Measurements from ENCODE around the gene TMEM53.

The TMEM53 gene

GRCh38 chr1:44645476-44646244 is 28.6 kb downstream of the TMEM53 start:
- DNase-seq = no peak

DNA sequence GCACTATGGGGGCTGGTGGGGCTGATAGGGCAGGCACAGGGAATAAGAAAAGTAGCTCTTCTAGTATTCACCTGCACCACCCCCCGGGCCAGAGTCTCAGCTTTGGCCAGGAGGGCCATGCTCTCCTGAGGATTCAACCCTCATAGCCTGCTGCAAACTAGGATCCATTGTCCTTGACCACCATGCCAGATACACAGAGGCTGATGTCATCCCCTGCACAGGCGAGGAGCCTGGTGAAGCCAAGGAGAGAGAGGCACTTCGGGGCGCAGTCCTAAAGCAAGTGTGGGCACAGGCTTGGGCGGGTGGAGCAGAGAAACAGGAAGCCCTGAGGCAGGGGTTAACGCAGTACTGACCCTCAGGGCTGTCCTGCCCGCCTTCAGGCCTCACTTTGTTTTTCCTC is 29.5 kb downstream of the TMEM53 start:
- DNase-seq = no peak

DNA sequence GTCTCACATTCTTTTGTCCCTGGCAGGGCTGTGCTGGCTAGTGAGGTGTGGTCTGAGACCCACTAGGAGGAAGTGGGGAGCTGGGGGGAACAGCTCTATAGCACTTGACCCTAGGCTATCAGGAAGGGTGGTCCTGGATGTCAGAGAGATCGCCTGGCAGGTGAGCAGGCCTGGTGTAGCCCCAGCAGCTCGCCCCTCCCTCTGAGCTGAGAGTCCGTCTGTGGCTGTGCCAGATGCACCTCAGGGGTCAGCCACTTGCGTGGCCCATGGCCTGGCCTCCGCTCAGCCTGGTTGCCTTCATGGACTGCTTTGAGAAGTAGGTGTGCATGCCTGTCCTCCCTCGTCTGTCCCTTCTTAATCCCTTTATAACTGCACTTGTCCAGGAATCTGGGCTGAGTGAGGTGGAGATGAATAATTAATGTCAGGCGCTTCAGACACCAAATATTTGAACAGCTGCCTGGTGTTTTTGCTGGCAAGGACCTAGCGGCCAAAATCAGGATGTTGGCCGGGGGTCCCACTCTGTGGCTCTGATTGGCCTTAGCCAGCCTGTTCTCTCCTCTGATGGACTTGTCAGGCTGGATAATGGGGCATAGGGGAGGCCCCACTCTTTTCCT is 30.5 kb downstream of the TMEM53 start:
- no peak for DNase-seq

DNA sequence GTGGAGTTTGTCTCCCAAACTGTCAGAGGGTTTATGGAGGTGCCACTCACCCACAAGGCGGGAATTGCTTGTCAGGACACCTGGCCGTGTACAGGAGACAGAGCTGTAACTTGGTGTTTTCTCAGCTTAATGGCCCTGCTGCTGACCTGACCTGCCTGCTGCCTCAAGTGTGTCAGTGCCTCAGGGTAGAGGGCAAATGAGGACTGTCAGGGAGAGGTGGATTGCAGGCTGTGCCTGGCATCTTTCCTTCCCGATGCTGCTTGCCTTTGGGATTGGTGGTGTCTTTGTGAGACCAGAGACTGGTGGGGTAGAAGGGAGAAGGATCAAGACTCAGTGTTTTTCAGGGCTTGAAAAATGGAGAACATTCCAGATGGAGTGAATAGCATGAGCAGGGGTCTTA is 31.4 kb downstream of the TMEM53 start:
- DNase-seq = no peak

GRCh38 chr1:44642255-44642654 is 32.0 kb downstream of the TMEM53 start:
- DNase-seq = no peak

- no peak for DNase-seq
Measured at GRCh38 chr1:44641126-44642102, 32.9 kb downstream of the TMEM53 start.

DNA sequence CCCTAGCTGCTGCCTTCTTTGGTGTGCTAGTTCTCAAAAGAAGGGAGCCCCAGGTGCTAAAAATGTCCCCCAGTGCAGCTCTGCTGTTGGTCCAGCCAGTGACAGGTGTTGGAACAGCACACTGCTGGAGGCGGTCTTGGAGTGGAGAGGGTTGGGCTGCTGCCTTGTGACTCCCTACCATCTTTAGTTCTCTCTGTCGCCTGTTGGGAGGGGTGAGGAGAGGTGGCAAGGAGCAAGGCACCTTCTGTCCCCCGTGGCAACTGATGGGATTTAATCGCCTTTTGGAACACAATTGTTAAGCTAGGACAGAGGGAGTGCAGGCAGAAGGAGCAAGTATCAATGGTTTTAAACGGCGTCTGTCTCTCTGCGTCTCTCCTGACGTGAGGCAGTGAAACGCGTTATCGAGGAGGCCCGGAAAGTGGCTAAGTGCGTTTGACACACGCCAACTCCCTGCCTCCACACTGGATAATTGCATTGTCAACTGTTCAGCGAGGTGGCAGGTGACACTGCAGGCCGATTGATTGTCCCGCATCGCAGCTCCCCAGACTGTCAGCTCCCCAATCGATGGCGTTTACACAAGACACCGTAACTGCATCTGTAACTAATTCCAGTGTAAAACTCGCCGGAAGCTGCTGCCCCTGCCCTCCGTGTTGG is 34.0 kb downstream of the TMEM53 start:
- DNase-seq = no peak

GRCh38 chr1:44637702-44638411 is 36.4 kb downstream of the TMEM53 start:
- DNase-seq = no peak

DNA sequence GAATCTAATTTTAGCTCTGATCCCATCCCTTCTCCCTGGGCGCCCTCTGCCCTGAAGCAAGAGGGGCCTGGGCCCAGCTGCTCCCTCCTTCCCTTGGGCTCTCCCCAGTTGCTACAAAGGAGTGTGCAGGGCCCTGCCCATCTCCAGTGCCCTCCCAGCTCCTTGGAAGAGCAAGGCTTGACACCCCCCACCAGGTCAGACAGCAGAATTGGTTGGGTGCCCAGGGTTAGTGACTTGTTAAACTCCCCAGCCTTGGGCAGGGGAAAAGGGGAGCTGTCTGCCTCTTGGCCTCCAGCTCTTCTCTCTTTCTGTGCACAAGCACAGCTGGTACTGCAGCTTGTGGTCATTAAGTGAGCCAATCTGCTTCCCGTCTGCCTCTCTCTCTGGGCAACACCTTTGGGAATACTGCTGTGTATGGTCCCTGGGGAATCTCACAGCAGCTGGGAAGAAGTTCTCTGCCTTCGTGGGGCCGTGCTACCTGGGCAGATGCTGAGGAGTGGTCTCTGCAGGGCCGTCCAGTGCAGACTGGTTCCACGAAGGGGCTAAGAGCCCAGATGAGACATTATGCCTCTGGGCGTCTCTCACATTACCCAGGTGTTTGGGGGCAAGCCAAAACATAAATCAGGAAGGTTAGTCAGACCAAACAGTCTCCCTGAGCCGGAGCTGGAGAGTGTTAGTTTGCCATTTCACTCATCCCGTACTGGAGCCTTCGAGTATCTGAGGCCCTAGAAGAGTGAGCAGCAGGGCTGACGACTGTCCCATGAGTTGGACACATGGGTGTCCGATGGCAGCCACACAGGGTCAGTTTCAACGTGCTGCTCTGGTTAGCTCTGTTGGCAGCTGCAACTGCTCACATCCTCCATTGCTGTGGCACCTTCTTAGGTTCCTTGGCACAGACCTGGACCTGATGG is 37.3 kb downstream of the TMEM53 start:
- DNase-seq = no peak

DNA sequence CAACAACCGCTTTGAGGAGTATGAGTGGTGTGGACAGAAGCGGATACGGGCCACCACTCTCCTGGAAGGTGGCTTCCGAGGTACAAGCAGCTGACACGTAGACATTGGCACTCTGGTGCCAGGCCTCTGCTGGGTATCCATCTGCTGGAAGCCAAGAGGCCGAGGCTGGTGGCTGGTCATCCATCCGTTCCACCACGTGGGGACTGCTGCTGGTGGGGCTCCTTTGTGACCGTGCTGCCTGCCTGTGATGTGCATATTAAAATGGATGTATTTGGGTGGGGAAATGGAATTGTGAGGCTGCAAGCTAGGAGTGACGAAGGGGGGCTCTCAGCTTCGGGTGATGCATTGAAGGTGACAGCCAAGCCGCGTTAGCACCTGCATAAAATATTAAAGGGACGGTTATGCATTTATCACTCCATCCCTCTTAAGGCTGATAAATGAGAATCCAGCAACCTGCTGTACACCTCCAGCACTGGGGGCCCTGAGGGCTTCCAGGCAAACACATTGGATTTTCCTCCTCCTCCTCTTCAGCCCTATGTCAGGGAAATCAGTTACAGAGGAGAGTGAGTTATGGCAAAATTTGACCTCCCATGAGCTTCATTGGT is 38.1 kb downstream of the TMEM53 start:
- no peak for DNase-seq

DNA sequence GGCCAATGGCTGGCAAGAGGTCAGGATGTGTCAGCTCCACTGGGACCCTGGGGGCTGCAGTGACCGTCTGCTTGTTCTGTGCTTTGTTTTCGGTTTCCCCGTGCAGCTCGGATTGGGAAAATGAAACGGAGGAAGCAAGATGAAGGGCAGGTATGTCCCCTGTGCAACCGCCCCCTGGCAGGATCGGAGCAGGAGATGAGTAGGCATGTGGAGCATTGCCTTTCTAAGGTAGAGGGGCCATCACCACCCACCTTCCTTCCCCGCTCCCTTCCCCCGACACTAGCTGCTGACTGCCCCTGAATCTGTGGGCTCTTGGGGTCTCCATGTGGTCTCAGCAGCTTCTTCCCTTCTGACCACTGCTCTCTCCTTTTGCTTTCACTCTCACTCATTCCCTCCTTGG is 38.8 kb downstream of the TMEM53 start:
- DNase-seq = no peak

GRCh38 chr1:44634606-44635189 is 39.6 kb downstream of the TMEM53 start:
- DNase-seq = no peak

GRCh38 chr1:44632598-44632997 is 41.7 kb downstream of the TMEM53 start:
- no peak for DNase-seq

DNA sequence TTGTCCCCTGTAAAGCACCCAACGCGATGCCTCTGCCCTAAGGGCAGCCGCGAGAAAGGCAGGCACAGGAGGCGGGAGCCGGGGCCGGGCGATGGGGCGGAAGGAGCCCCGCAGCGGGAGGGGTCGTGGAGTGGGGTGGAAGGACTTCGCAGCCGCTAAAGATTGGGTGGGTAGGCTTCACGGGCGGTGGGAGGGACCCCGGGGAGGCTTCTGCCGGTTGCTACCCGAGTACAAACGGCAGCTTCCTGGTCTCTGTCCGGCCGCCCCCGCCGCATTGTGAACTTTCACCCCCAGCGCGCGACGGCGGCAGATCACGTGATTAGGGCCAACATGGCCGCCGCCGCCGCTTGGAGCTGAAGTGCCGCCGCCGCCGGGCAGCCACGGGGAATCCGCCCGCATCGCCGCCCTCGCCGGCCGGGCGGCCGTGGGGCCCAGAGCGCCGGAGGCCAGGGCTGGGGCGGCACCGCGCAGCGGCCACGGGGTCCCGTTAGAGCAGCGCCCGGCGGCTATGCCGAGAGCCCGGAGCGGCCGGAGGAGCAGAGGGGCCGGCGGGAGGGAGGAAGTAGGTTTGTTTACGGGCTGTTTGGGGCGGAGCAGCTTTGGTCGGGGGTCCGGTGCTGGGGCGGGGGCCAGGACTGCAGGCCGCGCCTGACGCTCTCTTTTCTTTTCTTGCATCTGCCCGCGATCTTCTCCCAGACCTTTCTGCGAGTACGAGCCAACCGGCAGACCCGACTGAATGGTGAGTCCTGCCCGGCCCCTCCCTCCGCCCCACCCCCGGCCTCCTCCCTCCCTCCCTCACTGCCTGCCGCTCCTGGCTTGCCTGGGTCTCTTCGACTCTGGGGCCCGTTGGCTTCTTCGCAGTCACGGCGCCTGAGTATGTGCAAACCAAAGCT is 42.4 kb downstream of the TMEM53 start:
- peak; percentile 92 for DNase-seq

- DNase-seq = no peak
Measured at GRCh38 chr1:44631333-44631646, 43.0 kb downstream of the TMEM53 start.

GRCh38 chr1:44630116-44630515 is 44.2 kb downstream of the TMEM53 start:
- DNase-seq = no peak

GRCh38 chr1:44628962-44629756 is 45.1 kb downstream of the TMEM53 start:
- DNase-seq = no peak

GRCh38 chr1:44625348-44625747 is 48.9 kb downstream of the TMEM53 start:
- no peak for DNase-seq
